AG09309 (cell line): ENCODE results near the gene GNAS.

ENCODE experiments used
- DNase-seq: peaks from one replicate; pipeline ENCODE4 v3.0.0-alpha.2; 2010; ENCODE audit warnings: low read depth
- H3K4me3 ChIP-seq: 2 replicates; pipeline ENCODE4 v1.5.1; 2011; ENCODE audit warnings: mild to moderate bottlenecking, low read depth, low read length, moderate library complexity; ENCODE audit not compliant: control insufficient read depth
- CTCF ChIP-seq: IDR thresholded peaks from 2 replicates; pipeline ENCODE4 v1.5.1; 2011; ENCODE audit warnings: mild to moderate bottlenecking, low read depth, low read length, inconsistent platforms; ENCODE audit not compliant: insufficient read depth, control insufficient read depth; ENCODE audit errors: missing control alignments

GNAS gene

GRCh38 chr20:58907320-58908137 lies 55.0 kb downstream of the GNAS start:
- peak; percentile 99 for DNase-seq
- TF ChIP-seq CTCF: no peak
- no peak overlapping the region for H3K4me3 ChIP-seq

GRCh38 chr20:58908221-58908620 lies 55.7 kb downstream of the GNAS start:
- no peak overlapping the region for H3K4me3 ChIP-seq
- no peak for DNase-seq
- TF ChIP-seq CTCF: no peak

- no peak for TF ChIP-seq CTCF
- no peak for DNase-seq
- H3K4me3 ChIP-seq: no peak overlapping the region
These were observed 56.4 kb downstream of the GNAS start for GRCh38 chr20:58908941-58909340.

GRCh38 chr20:58909585-58909984 lies 57.1 kb downstream of the GNAS start:
- no peak for TF ChIP-seq CTCF
- no peak for DNase-seq
- no peak overlapping the region for H3K4me3 ChIP-seq

GRCh38 chr20:58910473-58910872 lies 58.0 kb downstream of the GNAS start:
- TF ChIP-seq CTCF: no peak
- H3K4me3 ChIP-seq: no peak overlapping the region
- no peak for DNase-seq

GRCh38 chr20:58911309-58911708 lies 58.8 kb downstream of the GNAS start:
- TF ChIP-seq CTCF: no peak
- H3K4me3 ChIP-seq: no peak overlapping the region
- DNase-seq: no peak
